Fibroblast of the aortic adventitia (primary cell): ENCODE results near the gene GRAMD1B. TPM values are rescaled to one million over a fixed set of nuclear protein-coding genes. Genes with fewer than 3 reads are reported as not detected.

Experiments used
- DNase-seq: peaks from one replicate; pipeline ENCODE4 v3.0.0-alpha.2; 2010; ENCODE audit warnings: low read depth
- H3K4me3 ChIP-seq: 2 replicates; pipeline ENCODE4 v1.5.1; 2011; ENCODE audit warnings: low read depth, mild to moderate bottlenecking, control low read depth, low read length, moderate library complexity
- CTCF ChIP-seq: IDR thresholded peaks from 2 replicates; pipeline ENCODE4 v1.5.1; 2011; ENCODE audit warnings: mild to moderate bottlenecking, low read length, control low read depth, inconsistent platforms; ENCODE audit not compliant: insufficient read depth
- total RNA-seq: library from RNA; depleted of rRNA; stranded (reverse); fragments of >200 nt; gene quantifications from 2 replicates; pipeline ENCODE4 v1.2.3, GENCODE V29; 2012; ENCODE audit warnings: low replicate concordance

Gene GRAMD1B
- total RNA-seq, 1 donor, result 11.0 TPM

DNA sequence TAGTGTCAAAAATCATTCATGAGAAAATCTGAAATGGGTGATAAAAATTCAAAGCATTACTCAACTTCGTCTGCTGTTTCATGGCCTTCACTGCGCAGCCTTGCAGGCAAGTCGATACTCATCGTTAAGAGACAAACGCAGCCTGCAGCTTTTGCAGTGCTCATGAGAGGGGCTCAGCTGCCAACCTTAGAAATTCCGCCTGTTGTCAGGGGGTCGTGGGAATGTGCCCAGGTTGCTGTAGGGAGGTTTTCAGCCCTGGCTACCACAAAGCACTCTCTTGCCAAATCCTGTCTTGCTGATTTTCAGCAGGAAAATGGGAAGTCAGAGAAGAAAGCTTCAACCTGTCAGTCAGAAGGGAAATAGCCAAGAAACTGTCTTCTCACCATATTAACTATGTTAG lies 25.4 kb upstream of the GRAMD1B start:
- TF ChIP-seq CTCF, result no peak
- DNase-seq, result no peak
- no peak overlapping the region for H3K4me3 ChIP-seq

- DNase-seq, result no peak
- H3K4me3 ChIP-seq, result no peak overlapping the region
- no peak for TF ChIP-seq CTCF
Observed at GRCh38 chr11:123405123-123405592, 24.9 kb upstream of the GRAMD1B start.

GRCh38 chr11:123406441-123407129 lies 23.5 kb upstream of the GRAMD1B start:
- H3K4me3 ChIP-seq, result no peak overlapping the region
- no peak for TF ChIP-seq CTCF
- no peak for DNase-seq

GRCh38 chr11:123407130-123407995 lies 22.7 kb upstream of the GRAMD1B start:
- DNase-seq, result peak; percentile 80
- H3K4me3 ChIP-seq, result no peak overlapping the region
- peak; percentile 72 for TF ChIP-seq CTCF

DNA sequence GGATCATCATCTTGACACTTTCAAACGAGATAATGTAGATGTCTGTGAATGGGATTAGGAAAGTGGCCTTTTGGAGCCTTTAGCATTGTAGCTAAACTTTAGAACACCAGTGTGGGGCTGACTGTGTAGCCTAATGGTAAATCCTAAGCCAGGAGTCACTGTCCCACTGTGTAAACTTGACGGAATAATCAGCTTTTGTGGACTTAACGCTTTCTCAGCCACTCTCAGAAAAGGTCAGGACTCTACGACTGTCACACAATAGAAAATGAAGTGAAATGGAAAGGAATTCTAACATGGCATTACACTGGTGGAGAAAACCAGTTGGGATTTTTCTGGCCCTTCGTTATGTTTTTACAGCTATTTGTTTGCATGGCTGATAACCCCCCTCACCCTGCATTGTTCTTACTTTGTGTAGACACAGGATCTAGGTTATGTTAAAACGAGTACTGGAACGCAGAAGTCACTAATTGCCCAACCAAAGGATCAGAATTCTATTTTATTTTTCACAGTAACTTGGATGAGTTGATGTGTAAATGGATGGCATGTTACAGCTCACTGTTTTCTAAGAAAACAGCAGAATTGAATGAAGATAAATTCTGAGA lies 22.0 kb upstream of the GRAMD1B start:
- DNase-seq, result no peak
- TF ChIP-seq CTCF, result no peak
- H3K4me3 ChIP-seq, result no peak overlapping the region

DNA sequence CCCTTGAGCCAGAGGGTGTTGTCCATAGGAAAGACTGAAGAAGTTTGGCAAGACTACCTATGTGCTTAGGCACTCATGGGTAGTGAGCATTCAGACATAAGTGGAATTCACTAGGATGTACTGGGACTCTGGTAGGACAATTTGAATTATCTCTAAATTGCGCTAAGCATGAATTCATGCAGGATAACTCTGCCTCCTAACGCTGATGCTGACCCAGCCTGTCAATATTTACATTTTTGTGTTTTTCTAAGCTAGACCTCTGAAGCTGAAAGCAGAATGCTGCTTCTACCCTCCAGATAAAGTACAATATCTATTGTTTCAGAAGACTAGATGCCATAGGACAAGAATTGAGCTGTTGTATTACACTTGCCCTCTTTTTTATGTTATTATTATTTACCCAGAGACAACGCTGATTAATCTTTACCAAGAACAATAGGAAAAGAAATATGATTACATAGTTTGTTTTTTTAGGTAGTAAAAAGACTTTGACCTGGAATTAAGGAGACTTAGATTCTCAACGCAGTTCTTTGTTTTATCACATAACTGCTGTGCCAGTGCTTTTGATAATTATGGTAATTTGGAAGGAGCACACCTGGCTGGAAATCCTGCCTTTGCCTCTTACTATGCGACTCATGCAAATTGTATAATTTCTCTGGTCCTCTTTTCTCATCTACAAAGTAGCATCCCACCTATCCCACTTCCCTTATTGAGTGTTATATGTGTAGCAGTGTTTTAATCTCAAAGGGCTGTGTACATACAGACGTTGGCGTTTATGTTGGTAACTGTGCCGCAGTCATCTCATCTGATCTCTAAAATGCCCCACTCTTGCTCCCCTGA lies 21.2 kb upstream of the GRAMD1B start:
- no peak for TF ChIP-seq CTCF
- no peak for DNase-seq
- no peak overlapping the region for H3K4me3 ChIP-seq
